ELF-1 (cell line): ENCODE measurements around the gene SLC34A1.

ENCODE experiments used
- DNase-seq: peaks from one replicate; pipeline ENCODE4 v3.0.0-alpha.2; 2016; ENCODE audit warnings: low read depth, low spot score

SLC34A1 gene

GRCh38 chr5:177388521-177389052 lies 4.4 kb downstream of the SLC34A1 start:
- no peak for DNase-seq

- peak; percentile 87 for DNase-seq
These were observed 5.3 kb downstream of the SLC34A1 start for GRCh38 chr5:177389241-177390169.

- peak; percentile 97 for DNase-seq
These were observed 6.4 kb downstream of the SLC34A1 start for GRCh38 chr5:177390363-177391300.

- DNase-seq, result no peak
These were observed 8.5 kb downstream of the SLC34A1 start for GRCh38 chr5:177392765-177393164.

GRCh38 chr5:177393206-177393765 lies 9.1 kb downstream of the SLC34A1 start:
- DNase-seq, result no peak

GRCh38 chr5:177393990-177394389 lies 9.8 kb downstream of the SLC34A1 start:
- no peak for DNase-seq

- no peak for DNase-seq
These were observed 11.8 kb downstream of the SLC34A1 start for GRCh38 chr5:177396078-177396477.

- no peak for DNase-seq
These were observed 12.6 kb downstream of the SLC34A1 start for GRCh38 chr5:177396807-177397206.

GRCh38 chr5:177397875-177398390 lies 13.7 kb downstream of the SLC34A1 start:
- no peak for DNase-seq

GRCh38 chr5:177399997-177400868 lies 16.0 kb downstream of the SLC34A1 start, which contains the start of gene PFN3:
TSS of gene PFN3 (minus strand) at chr5:177400661. CDS start at chr5:177400576, 85 bp downstream.
- peak; percentile 80 for DNase-seq

GRCh38 chr5:177402271-177403043 lies 18.2 kb downstream of the SLC34A1 start:
- DNase-seq, result peak; percentile 89

- peak; percentile 29 for DNase-seq
These were observed 19.0 kb downstream of the SLC34A1 start for GRCh38 chr5:177403102-177403791.

- peak; percentile 65 for DNase-seq
These were observed 19.8 kb downstream of the SLC34A1 start for GRCh38 chr5:177403792-177404640.

- no peak for DNase-seq
These were observed 20.5 kb downstream of the SLC34A1 start for GRCh38 chr5:177404641-177405179.

GRCh38 chr5:177405312-177405711 lies 21.1 kb downstream of the SLC34A1 start:
- DNase-seq, result no peak

- DNase-seq, result no peak
These were observed 21.6 kb downstream of the SLC34A1 start for GRCh38 chr5:177405805-177406204.

GRCh38 chr5:177409043-177409801 lies 25.0 kb downstream of the SLC34A1 start, which contains the start of gene F12:
TSS of gene F12 (minus strand) at chr5:177409564. CDS start at chr5:177409527, 37 bp downstream.
- no peak for DNase-seq
